SJSA1 (cell line): ENCODE data around the gene UBXN7. TPM values are rescaled to one million over a fixed set of nuclear protein-coding genes. Genes with fewer than 3 reads are reported as not detected.
"Not testable (repeated sequence)": the region's sequence is repeated elsewhere in the genome, so short reads cannot be mapped to it uniquely, and the experiment has no call there.

Source experiments
- DNase-seq, 2 experiments: peaks; one replicate each; pipeline ENCODE4 v3.0.0-alpha.2; 2015 to 2020; ENCODE audit warnings: low spot score in 2 of 2, low read depth in 1 of 2
- H3K27ac ChIP-seq: fragments of 250-450 bp; sonication (Bioruptor Pico); 2 replicates; pipeline ENCODE4 v1.5.1; 2020; ENCODE audit warnings: mild to moderate bottlenecking, moderate library complexity
- H3K27me3 ChIP-seq: fragments of 250-450 bp; sonication (Bioruptor Pico); replicated peaks from 2 replicates; pipeline ENCODE4 v1.5.1; 2020; ENCODE audit warnings: mild to moderate bottlenecking, moderate library complexity
- H3K36me3 ChIP-seq: fragments of 250-450 bp; sonication (Bioruptor Pico); 2 replicates; pipeline ENCODE4 v1.5.1; 2020; ENCODE audit warnings: mild to moderate bottlenecking
- H3K4me1 ChIP-seq: fragments of 250-450 bp; sonication (Bioruptor Pico); replicated peaks from 2 replicates; pipeline ENCODE4 v1.6.1; 2021; ENCODE audit warnings: mild to moderate bottlenecking
- H3K4me3 ChIP-seq: fragments of 250-450 bp; sonication (Bioruptor Pico); 2 replicates; pipeline ENCODE4 v1.5.1; 2020; ENCODE audit warnings: mild to moderate bottlenecking
- H3K9me3 ChIP-seq: fragments of 250-450 bp; sonication (Bioruptor Pico); replicated peaks from 2 replicates; pipeline ENCODE4 v1.5.1; 2020; ENCODE audit warnings: mild to moderate bottlenecking
- total RNA-seq: library from RNA; depleted of rRNA; stranded (reverse); fragments of >200 nt; shearing (Covaris generic); gene quantifications from 2 replicates; pipeline ENCODE4 v1.2.3, GENCODE V29; 2014

The UBXN7 gene
- total RNA-seq, 1 experiment from 2014 or later = 11.2 TPM

- Histone ChIP-seq H3K4me1 (peaks cover 34% of the 10 kb centered on the region), H3K4me3 (no peak overlapping the region), H3K36me3 (no peaks in the 10 kb centered on the region), H3K27me3 (no peaks in the 10 kb centered on the region), H3K27ac (no peak overlapping the region), H3K9me3 (no peaks in the 10 kb centered on the region)
- no peak for DNase-seq
Observed at GRCh38 chr3:196335503-196335948, 96.7 kb downstream of the UBXN7 start.

- H3K27ac ChIP-seq = no peak overlapping the region
- no peak overlapping the region for H3K4me3 ChIP-seq
- no peaks in the 10 kb centered on the region for H3K36me3 ChIP-seq
- H3K27me3 ChIP-seq = no peaks in the 10 kb centered on the region
- no peak for DNase-seq
- H3K9me3 ChIP-seq = no peaks in the 10 kb centered on the region
- peaks cover 29% of the 10 kb centered on the region for H3K4me1 ChIP-seq
Observed at GRCh38 chr3:196334982-196335381, 97.2 kb downstream of the UBXN7 start.

- H3K4me1 ChIP-seq = peaks cover 1% of the 10 kb centered on the region
- H3K9me3 ChIP-seq = no peaks in the 10 kb centered on the region
- H3K27ac ChIP-seq = no peak overlapping the region
- H3K27me3 ChIP-seq = no peaks in the 10 kb centered on the region
- no peak for DNase-seq
- H3K36me3 ChIP-seq = peaks cover under 1% of the 10 kb centered on the region; the same call in 1 of the 2 replicates
- no peak overlapping the region for H3K4me3 ChIP-seq
Observed at GRCh38 chr3:196332168-196332567, 100.1 kb downstream of the UBXN7 start.

GRCh38 chr3:196327405-196327804 lies 104.8 kb downstream of the UBXN7 start:
- H3K27ac ChIP-seq = no peak overlapping the region
- no peaks in the 10 kb centered on the region; the same call in 1 of the 2 replicates for H3K4me1 ChIP-seq
- no peak for DNase-seq

GRCh38 chr3:196326936-196327335 lies 105.3 kb downstream of the UBXN7 start:
- Histone ChIP-seq H3K27me3 (no peaks in the 10 kb centered on the region), H3K9me3 (no peaks in the 10 kb centered on the region), H3K4me3 (no peak overlapping the region), H3K36me3 (peaks cover 9% of the 10 kb centered on the region; the same call in 1 of the 2 replicates), H3K4me1 (no peaks in the 10 kb centered on the region; the same call in 1 of the 2 replicates), H3K27ac (no peak overlapping the region)
- no peak for DNase-seq

More at GRCh38 chr3:196327405-196327804, 104.8 kb downstream of the UBXN7 start:
- no peaks in the 10 kb centered on the region for H3K9me3 ChIP-seq
- H3K4me3 ChIP-seq = no peak overlapping the region
- no peaks in the 10 kb centered on the region for H3K27me3 ChIP-seq
- peaks cover 9% of the 10 kb centered on the region; the same call in 1 of the 2 replicates for H3K36me3 ChIP-seq

- no peaks in the 10 kb centered on the region for H3K27me3 ChIP-seq
- H3K9me3 ChIP-seq = no peaks in the 10 kb centered on the region
- DNase-seq = no peak
- H3K4me1 ChIP-seq = no peaks in the 10 kb centered on the region; the same call in 1 of the 2 replicates
- H3K36me3 ChIP-seq = peaks cover 9% of the 10 kb centered on the region; the same call in 1 of the 2 replicates
- H3K27ac ChIP-seq = no peak overlapping the region
- no peak overlapping the region for H3K4me3 ChIP-seq
Observed at GRCh38 chr3:196323691-196324090, 108.5 kb downstream of the UBXN7 start.

- Histone ChIP-seq H3K36me3 (peaks cover 9% of the 10 kb centered on the region), H3K4me3 (no peak overlapping the region), H3K4me1 (no peaks in the 10 kb centered on the region; the same call in 1 of the 2 replicates), H3K9me3 (no peaks in the 10 kb centered on the region), H3K27me3 (no peaks in the 10 kb centered on the region), H3K27ac (no peak overlapping the region)
- no peak for DNase-seq
Observed at GRCh38 chr3:196323016-196323415, 109.2 kb downstream of the UBXN7 start.

GRCh38 chr3:196321162-196321561 lies 111.1 kb downstream of the UBXN7 start:
- H3K9me3 ChIP-seq = no peaks in the 10 kb centered on the region
- H3K27me3 ChIP-seq = no peaks in the 10 kb centered on the region
- no peak for DNase-seq
- H3K4me1 ChIP-seq = no peaks in the 10 kb centered on the region
- no peak overlapping the region for H3K4me3 ChIP-seq
- no peak overlapping the region for H3K27ac ChIP-seq
- H3K36me3 ChIP-seq = peaks cover 5% of the 10 kb centered on the region

GRCh38 chr3:196320137-196320536 lies 112.1 kb downstream of the UBXN7 start:
- no peaks in the 10 kb centered on the region for H3K27me3 ChIP-seq
- no peaks in the 10 kb centered on the region for H3K9me3 ChIP-seq
- H3K4me1 ChIP-seq = no peaks in the 10 kb centered on the region
- H3K27ac ChIP-seq = no peak overlapping the region
- peaks cover 10% of the 10 kb centered on the region for H3K36me3 ChIP-seq
- no peak for DNase-seq
- H3K4me3 ChIP-seq = no peak overlapping the region

- H3K36me3 ChIP-seq = peaks cover 10% of the 10 kb centered on the region
Observed at GRCh38 chr3:196317687-196318467, 114.3 kb downstream of the UBXN7 start, which contains the start of gene DYNLT2B. Gene DYNLT2B, minus strand, starts transcription at chr3:196318240. Its CDS starts 88 bp downstream, at chr3:196318152.

GRCh38 chr3:196316799-196317686 lies 115.2 kb downstream of the UBXN7 start:
- not testable (repeated sequence) for H3K27me3 ChIP-seq, DNase-seq, H3K9me3 ChIP-seq, H3K4me1 ChIP-seq
- peaks cover 10% of the 10 kb centered on the region for H3K36me3 ChIP-seq
- peak overlapping the region; percentile 67 for H3K4me3 ChIP-seq
- H3K27ac ChIP-seq = peak overlapping the region; percentile 85

More at GRCh38 chr3:196317687-196318467, 114.3 kb downstream of the UBXN7 start, which contains the start of gene DYNLT2B:
- H3K9me3 ChIP-seq = no peaks in the 10 kb centered on the region
- peak within 1 kb of the TSS; percentile 67 for H3K4me3 ChIP-seq
- no peaks in the 10 kb centered on the region for H3K27me3 ChIP-seq
- DNase-seq = peak; percentile 86 to 90
- H3K27ac ChIP-seq = peak within 1 kb of the TSS; percentile 85
- no peaks in the 10 kb centered on the region for H3K4me1 ChIP-seq

- no peak overlapping the region for H3K4me3 ChIP-seq
- no peaks in the 10 kb centered on the region for H3K9me3 ChIP-seq
- H3K27me3 ChIP-seq = no peaks in the 10 kb centered on the region
- no peak overlapping the region for H3K27ac ChIP-seq
- peaks cover 10% of the 10 kb centered on the region for H3K36me3 ChIP-seq
- H3K4me1 ChIP-seq = no peaks in the 10 kb centered on the region
- no peak for DNase-seq
Observed at GRCh38 chr3:196315821-196316220, 116.4 kb downstream of the UBXN7 start.

- Histone ChIP-seq H3K9me3 (no peaks in the 10 kb centered on the region), H3K27ac (no peak overlapping the region), H3K4me1 (no peaks in the 10 kb centered on the region), H3K27me3 (no peaks in the 10 kb centered on the region), H3K4me3 (no peak overlapping the region), H3K36me3 (peaks cover 10% of the 10 kb centered on the region)
- no peak for DNase-seq
Observed at GRCh38 chr3:196314597-196314996, 117.6 kb downstream of the UBXN7 start.
